Tibial nerve (tissue), 3 donors: ENCODE data around the gene MIEF1.

Experiments
- CTCF ChIP-seq, 5 experiments: fragments of 200-600 bp in 3 of 5; fragments of 450-650 bp in 2 of 5; sonication (generic) in 3 of 5; IDR thresholded peaks; one replicate each; pipeline ENCODE4 v1.5.1; 2016 to 2019; ENCODE audit warnings: antibody characterized with exemption in 5 of 5, mild to moderate bottlenecking in 3 of 5, moderate library complexity in 2 of 5
- POLR2A ChIP-seq, 2 donors: fragments of 450-650 bp; IDR thresholded peaks; one replicate each; pipeline ENCODE4 v1.6.1; 2017; ENCODE audit warnings: antibody characterized with exemption in 2 of 2, mild to moderate bottlenecking in 2 of 2, moderate library complexity in 2 of 2

- TF ChIP-seq POLR2A (IDR thresholded peaks at IDR 0.05) (no peak), CTCF (IDR thresholded peaks at IDR 0.05) (no peak)
Observed at GRCh38 chr22:39452740-39453040, 49.4 kb upstream of the MIEF1 start.
